ENCODE measurements around the gene CEPT1.

DNA sequence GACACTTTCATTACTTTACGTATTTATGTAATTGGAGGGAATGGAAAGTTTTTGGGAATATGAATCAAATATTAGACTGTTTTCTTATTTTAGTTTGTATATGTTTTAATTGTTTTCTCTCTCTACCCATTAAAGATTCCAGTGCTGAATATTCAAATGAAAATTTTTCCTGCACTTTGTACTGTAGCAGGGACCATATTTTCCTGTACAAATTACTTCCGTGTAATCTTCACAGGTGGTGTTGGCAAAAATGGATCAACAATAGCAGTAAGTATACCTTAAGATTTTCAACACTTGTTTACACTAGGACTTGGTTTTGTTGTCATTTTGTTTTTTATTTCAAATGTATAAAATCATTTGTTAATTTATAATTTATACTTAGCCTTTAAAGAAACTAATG lies 42.0 kb downstream of the CEPT1 start:
- no peak for TF ChIP-seq EZH2 (IDR thresholded peaks at IDR 0.05; ENCODE audit: insufficient read depth, poor library complexity, severe bottlenecking)
- no peak for TF ChIP-seq EZH2phosphoT487 (IDR thresholded peaks at IDR 0.05; ENCODE audit: insufficient read depth, low read depth)

All from GM23248 (cell line).